ENCODE results near the gene ZNF28.
"Not testable (repeated sequence)": the region's sequence is repeated elsewhere in the genome, so short reads cannot be mapped to it uniquely, and the experiment has no call there.

ZNF28 gene

DNA sequence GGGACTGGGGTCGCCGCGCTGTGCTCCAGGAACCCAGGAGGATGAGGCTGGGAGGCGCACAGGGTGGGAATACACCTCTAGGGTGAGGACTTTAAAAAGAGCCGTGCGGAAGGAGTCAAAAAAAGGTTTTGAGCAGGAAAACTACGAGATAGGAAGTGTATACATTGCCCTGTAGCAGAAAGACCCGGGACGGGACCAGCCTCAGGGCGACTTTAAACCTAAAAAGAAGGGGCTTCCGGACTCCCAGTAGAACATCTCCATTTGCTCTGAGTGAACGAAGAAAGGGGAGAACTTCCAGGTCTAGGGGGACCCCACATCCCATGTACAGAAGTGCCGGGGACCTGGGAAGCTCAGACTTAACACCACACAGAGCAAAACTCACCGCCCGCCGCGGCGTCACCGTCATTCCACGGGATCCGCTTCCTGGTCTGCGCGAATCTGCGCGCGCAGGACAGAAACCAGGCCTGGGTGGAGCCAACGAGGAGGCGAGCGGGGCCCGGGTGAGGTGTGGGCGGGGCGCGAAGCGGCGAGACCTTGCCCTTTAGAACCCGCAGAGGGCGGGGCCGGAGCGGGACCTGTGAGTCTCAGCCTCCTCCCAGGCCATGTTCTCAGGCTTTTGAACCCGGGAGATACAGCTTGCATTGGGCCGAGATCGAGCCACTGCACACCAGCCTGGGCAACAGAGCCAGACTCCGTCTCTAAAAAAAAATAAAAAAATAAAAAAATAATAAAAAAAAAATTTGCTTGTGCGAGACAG is at the start of gene ZNF28:
ZNF28 (minus strand) TSS at position 430 of the 757 bp plus-strand sequence. CDS start 3,675 bp downstream, outside the sequence.
- DNase-seq = peak; percentile 71
- Mint-ChIP-seq H3K4me1 (peaks cover 27% of the 10 kb centered on the region), H3K36me3 (peaks cover 41% of the 10 kb centered on the region), H3K27ac (peak within 1 kb of the TSS; percentile 82), H3K4me3 (peak within 1 kb of the TSS; percentile 88), H3K9me3 (peaks cover 34% of the 10 kb centered on the region)
- H3K27me3 Mint-ChIP-seq, CTCF ChIA-PET: not testable (repeated sequence)

DNA sequence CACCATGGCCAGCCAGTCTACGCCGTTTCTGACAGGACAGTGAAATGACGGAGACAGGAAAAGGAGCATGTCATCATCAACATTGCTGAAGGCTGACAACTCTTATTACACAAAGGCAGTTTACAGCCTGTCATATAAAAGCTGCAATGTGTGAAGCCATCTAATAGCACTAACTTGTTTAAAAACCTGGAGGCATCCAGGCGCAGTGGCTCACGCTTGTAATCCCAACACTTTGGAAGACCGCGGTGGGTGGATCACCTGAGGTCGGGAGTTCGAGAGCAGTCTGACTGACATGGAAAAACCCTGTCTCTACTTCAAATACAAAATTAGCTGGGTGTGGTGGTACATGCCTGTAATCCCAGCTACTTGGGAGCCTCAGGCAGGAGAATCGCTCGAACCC is 46.6 kb upstream of the ZNF28 start:
- H3K36me3 Mint-ChIP-seq, DNase-seq, CTCF ChIA-PET, H3K4me3 Mint-ChIP-seq, H3K4me1 Mint-ChIP-seq, H3K27ac Mint-ChIP-seq, H3K27me3 Mint-ChIP-seq: not testable (repeated sequence)
- peaks cover 40% of the 10 kb centered on the region for H3K9me3 Mint-ChIP-seq

DNA sequence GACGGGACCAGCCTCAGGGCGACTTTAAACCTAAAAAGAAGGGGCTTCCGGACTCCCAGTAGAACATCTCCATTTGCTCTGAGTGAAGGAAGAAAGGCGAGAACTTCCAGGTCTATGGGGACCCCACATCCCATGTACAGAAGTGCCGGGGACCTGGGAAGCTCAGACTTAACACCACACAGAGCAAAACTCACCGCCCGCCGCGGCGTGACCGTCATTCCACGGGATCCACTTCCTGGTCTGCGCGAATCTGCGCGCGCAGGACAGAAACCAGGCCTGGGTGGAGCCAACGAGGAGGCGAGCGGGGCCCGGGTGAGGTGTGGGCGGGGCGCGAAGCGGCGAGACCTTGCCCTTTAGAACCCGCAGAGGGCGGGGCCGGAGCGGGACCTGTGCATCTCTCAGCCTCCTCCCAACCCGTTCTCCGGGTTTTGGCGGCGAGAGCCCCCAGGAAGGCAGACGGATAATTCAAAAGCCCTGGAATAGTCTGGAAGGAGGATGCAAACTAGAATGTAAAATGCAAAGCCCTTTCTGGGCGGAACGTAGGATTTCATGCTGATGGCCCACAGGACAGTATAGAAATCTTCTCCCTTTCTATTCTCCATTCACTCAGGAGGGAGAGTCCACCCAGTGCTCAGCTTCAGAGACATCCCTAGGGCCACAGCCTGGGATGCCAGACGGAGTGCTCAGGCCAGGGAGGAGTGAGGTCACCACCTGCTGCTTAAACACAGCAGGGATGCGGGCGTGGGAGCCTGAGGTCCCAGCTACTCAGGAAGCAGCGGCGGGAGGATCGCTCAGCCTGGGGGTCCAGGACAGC is 36.2 kb upstream of the ZNF28 start, which contains the start of gene ZNF468:
ZNF468 (minus strand) TSS at position 242 of the 814 bp plus-strand sequence. CDS start 3,347 bp downstream, outside the sequence.
- Mint-ChIP-seq H3K4me3 (peak within 1 kb of the TSS; percentile 90), H3K27ac (peak within 1 kb of the TSS; percentile 88), H3K36me3 (peaks cover 46% of the 10 kb centered on the region), H3K9me3 (peaks cover 39% of the 10 kb centered on the region), H3K4me1 (peaks cover 26% of the 10 kb centered on the region)
- peak; percentile 80 for DNase-seq
- H3K27me3 Mint-ChIP-seq, CTCF ChIA-PET: not testable (repeated sequence)

DNA sequence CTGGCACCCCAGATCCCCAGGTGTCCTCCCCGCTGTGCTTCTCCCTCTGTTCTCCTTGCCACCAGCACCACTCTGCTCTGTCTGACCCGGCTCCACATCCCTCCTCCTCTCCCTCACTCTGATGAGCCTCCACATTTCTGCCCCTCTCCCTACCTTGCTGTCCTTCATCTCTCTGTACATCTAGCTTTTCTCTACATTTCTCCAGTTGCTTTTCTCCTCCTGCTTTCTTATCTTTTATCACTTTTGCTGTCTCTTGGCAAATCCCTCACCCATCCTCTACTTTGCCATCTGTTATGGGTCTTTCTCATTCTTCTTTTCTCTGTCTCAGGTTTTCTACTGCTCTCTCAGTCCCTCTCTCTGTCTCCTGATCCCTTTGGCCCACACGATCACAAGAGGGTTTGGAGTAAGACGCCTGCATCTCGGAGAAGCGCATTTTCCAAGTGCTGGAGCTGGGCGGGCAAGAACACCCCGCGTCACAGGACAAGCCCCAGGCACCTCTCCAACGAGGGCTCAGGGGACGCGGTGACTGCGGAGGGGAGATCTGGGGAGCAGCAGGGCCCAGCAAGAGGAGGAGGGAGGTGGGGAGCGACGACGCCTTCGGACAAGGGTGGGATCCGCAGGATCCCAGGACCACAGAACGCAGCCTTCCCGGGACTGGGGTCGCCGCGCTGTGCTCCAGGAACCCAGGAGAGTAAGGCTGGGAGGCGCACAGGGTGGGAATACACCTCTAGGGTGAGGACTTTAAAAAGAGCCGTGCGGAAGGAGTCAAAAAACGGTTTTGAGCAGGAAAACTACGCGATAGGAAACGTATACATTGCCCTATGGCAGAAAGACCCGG is 35.3 kb upstream of the ZNF28 start:
- peak overlapping the region; percentile 90 for H3K4me3 Mint-ChIP-seq
- H3K27me3 Mint-ChIP-seq, DNase-seq, CTCF ChIA-PET: not testable (repeated sequence)
- H3K27ac Mint-ChIP-seq = peak overlapping the region; percentile 88
- H3K36me3 Mint-ChIP-seq = peaks cover 52% of the 10 kb centered on the region
- H3K4me1 Mint-ChIP-seq = peaks cover 26% of the 10 kb centered on the region
- H3K9me3 Mint-ChIP-seq = peaks cover 33% of the 10 kb centered on the region

DNA sequence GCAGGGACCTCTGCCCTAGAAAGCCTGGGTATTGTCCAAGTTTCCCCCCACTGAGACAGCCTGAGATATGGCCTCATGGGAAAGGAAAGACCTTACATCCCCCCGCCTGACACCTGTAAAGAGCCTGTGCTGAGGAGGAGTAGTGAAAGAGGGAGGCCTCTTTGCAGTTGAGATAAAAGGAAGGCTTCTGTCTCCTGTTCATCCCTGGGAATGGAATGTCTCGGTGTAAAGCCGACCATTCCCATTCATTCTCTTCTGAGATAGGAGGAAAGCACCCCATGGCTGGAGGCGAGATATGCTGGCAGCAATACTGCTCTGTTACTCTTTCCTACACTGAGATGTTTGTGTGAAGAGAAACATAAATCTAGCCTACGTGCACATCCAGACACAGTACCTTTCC is 25.9 kb upstream of the ZNF28 start:
- H3K4me3 Mint-ChIP-seq, DNase-seq, H3K27me3 Mint-ChIP-seq, CTCF ChIA-PET, H3K4me1 Mint-ChIP-seq, H3K27ac Mint-ChIP-seq: not testable (repeated sequence)
- Mint-ChIP-seq H3K36me3 (peaks cover 92% of the 10 kb centered on the region), H3K9me3 (peaks cover 51% of the 10 kb centered on the region)

DNA sequence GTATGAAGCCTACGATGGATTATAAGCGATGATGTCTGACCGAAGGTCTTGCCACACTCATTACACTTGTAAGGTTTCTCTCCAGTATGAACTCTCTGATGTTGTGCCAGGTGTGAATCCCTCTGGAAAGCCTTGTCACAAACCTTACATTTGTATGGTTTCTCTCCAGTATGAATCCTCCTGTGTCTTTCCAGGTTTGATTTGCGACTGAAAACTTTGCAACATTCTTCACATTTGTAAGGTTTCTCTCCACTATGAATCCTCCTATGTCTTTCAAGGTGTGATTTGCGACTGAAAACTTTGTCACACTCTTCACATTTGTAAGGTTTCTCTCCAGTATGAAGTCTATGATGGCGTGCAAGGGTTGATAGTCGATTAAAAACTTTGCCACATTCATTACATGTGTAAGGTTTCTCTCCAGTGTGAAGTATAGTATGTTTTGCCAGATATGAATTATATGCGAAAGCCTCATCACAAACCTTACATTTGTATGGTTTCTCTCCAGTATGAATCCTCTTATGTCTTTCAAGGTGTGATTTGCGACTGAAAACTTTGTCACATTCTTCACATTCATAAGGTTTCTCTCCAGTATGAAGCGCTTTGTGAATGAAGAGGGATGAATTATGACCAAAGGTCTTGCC is 19.5 kb upstream of the ZNF28 start:
- H3K4me1 Mint-ChIP-seq, H3K27ac Mint-ChIP-seq, DNase-seq, H3K27me3 Mint-ChIP-seq, CTCF ChIA-PET, H3K4me3 Mint-ChIP-seq: not testable (repeated sequence)
- H3K9me3 Mint-ChIP-seq = peaks cover 78% of the 10 kb centered on the region
- H3K36me3 Mint-ChIP-seq = peaks cover 89% of the 10 kb centered on the region

DNA sequence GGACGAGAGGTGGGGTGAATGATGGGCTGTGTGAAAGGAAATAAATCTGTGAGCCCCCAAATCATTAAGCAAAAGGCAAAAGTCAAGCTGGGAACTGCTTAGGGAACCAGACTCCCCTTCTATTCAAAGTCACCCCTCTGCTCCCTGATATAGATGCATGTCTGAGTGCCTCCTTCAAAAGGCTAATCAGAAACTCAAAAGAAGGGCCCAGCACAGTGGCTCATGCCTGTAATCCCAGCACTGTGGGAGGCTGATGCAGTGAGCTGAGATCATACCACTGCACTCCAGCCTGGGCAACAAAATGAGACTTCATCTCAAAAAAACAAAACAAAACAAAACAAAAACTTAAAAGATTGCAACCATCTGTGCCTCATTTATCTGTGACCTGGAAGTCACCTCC is 12.9 kb upstream of the ZNF28 start:
- H3K4me3 Mint-ChIP-seq, H3K4me1 Mint-ChIP-seq, H3K27ac Mint-ChIP-seq, DNase-seq, H3K27me3 Mint-ChIP-seq, CTCF ChIA-PET: not testable (repeated sequence)
- Mint-ChIP-seq H3K9me3 (peaks cover 64% of the 10 kb centered on the region), H3K36me3 (peaks cover 40% of the 10 kb centered on the region)

DNA sequence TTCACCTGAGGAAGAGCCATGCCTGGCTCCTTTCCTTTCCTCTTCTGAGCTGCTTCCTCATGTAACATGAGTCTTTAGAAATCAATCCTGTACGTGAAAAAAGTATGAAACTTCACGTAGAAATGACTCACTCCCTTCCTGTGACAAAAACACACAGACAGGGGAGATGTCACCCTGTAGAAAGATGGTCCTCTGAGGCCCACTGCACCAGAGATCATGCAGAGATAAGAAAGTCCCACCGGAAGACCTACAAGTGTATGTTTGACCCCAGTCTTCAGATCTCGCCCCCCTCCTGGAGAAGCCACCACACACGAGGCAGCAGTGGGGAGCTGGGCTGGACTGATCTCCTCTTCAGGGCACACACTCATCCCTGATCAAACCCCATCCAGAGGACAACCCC is 12.1 kb upstream of the ZNF28 start:
- Mint-ChIP-seq H3K9me3 (peaks cover 59% of the 10 kb centered on the region), H3K36me3 (peaks cover 34% of the 10 kb centered on the region)
- H3K27me3 Mint-ChIP-seq, CTCF ChIA-PET, H3K4me3 Mint-ChIP-seq, H3K27ac Mint-ChIP-seq, DNase-seq, H3K4me1 Mint-ChIP-seq: not testable (repeated sequence)

DNA sequence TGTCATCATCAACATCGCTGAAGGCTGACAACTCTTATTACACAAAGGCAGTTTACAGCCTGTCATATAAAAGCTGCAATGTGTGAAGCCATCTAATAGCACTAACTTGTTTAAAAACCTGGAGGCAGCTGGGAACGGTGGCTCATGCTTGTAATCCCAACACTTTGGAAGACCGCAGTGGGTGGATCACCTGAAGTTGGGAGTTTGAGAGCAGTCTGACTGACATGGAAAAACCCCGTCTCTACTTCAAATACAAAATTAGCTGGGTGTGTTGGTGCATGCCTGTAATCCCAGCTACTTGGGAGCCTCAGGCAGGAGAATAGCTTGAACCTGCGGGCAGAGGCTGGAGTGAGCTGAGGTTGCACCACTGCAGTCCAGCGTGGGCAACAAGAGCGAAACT is 8.4 kb upstream of the ZNF28 start:
- H3K4me3 Mint-ChIP-seq, H3K27ac Mint-ChIP-seq, CTCF ChIA-PET, DNase-seq, H3K27me3 Mint-ChIP-seq, H3K4me1 Mint-ChIP-seq: not testable (repeated sequence)
- Mint-ChIP-seq H3K9me3 (peaks cover 46% of the 10 kb centered on the region), H3K36me3 (peaks cover 13% of the 10 kb centered on the region)

DNA sequence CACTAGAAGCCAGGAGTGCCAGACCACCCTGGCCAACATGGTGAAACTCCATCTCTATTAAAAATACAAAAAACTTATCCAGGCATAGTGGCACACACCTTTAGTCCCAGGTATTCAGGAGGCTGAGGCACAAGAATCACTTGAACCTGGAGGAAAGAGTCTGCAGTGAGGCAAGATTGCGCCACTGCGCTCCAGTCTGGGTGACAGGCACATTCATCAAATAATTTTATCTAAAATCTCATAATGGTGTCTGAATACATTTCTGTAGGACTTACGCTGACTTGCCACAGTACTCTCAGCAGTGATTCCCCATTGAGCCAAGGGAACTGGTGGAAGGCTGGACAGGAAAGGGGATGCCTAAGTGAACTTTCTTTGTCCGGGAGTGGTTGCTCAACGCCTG is 4.3 kb upstream of the ZNF28 start:
- H3K4me1 Mint-ChIP-seq = peaks cover 9% of the 10 kb centered on the region
- peaks cover 39% of the 10 kb centered on the region for H3K9me3 Mint-ChIP-seq
- H3K36me3 Mint-ChIP-seq = peaks cover 10% of the 10 kb centered on the region
- CTCF ChIA-PET = no interaction called here
- no peak overlapping the region for H3K27ac Mint-ChIP-seq
- DNase-seq = no peak
- no peak overlapping the region for H3K4me3 Mint-ChIP-seq
- H3K27me3 Mint-ChIP-seq = no peaks in the 10 kb centered on the region

DNA sequence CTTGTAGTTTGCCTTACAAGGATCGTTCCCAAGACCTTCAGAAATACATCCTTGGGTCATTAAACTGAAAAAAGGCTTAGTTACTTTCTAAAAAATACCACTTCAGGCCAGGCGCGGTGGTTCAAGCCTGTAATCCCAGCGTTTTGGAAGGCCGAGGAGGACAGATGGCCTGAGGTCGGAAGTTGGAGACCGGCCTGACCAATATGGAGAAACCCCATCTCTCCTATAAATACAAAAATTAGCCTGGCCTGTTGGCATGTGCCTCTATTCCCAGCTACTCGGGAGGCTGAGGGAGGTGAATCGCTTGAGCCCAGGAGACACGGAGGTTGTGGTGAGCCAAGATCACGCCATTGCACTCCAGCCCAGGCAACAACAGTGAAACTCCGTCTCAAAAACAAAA is 2.2 kb upstream of the ZNF28 start:
- no peak overlapping the region for H3K4me3 Mint-ChIP-seq
- H3K9me3 Mint-ChIP-seq = peaks cover 36% of the 10 kb centered on the region

DNA sequence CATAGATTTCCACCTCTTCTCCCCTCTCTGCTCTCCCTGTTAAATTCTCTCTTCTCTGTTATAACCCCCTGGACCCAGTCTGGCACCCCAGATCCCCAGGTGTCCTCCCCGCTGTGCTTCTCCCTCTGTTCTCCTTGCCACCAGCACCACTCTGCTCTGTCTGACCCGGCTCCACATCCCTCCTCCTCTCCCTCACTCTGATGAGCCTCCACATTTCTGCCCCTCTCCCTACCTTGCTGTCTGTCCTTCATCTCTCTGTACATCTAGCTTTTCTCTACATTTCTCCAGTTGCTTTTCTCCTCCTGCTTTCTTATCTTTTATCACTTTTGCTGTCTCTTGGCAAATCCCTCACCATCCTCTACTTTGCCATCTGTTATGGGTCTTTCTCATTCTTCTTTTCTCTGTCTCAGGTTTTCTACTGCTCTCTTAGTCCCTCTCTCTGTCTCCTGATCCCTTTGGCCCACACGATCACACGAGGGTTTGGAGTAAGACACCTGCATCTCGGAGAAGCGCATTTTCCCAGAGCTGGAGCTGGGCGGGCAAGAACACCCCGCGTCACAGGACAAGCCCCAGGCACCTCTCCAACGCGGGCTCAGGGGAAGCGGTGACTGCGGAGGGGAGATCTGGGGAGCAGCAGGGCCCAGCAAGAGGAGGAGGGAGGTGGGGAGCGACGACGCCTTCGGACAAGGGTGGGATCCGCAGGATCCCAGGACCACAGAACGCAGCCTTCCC is 795 bp downstream of the ZNF28 start:
- Mint-ChIP-seq H3K4me1 (peaks cover 27% of the 10 kb centered on the region), H3K4me3 (peak overlapping the region; percentile 88), H3K27ac (peak overlapping the region; percentile 82), H3K9me3 (peaks cover 33% of the 10 kb centered on the region), H3K36me3 (peaks cover 48% of the 10 kb centered on the region)
- H3K27me3 Mint-ChIP-seq, CTCF ChIA-PET: not testable (repeated sequence)
- DNase-seq = peak; percentile 39

More for the DNA sequence above, 2.2 kb upstream of the ZNF28 start:
- DNase-seq = no peak
- H3K36me3 Mint-ChIP-seq = peaks cover 23% of the 10 kb centered on the region
- peaks cover 22% of the 10 kb centered on the region for H3K4me1 Mint-ChIP-seq
- no peaks in the 10 kb centered on the region for H3K27me3 Mint-ChIP-seq
- H3K27ac Mint-ChIP-seq = no peak overlapping the region
- CTCF ChIA-PET = no interaction called here

DNA sequence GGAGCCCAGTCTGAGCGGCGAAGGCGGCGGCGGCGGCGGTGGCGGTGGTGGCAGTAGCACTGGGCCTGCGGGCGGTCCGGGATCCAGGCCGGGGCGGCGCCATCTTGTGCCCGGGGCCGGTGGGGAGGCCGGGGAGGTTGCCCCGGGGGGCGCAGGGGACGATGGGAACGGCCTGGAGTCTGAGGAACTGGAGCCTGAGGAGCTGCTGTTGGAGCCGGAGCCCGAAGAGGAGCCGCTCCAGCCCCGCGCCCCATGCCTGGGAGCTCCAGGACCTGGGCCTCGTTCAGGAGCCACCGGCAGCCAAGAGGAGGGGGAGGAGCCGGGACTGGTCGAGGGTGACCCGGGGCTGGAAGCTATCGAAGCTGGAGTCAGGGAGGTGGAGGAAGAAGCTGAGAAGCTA is 11.6 kb downstream of the ZNF28 start:
- H3K27me3 Mint-ChIP-seq = no peaks in the 10 kb centered on the region
- H3K4me3 Mint-ChIP-seq = no peak overlapping the region
- no peak overlapping the region for H3K27ac Mint-ChIP-seq
- DNase-seq = no peak
- H3K4me1 Mint-ChIP-seq = no peaks in the 10 kb centered on the region
- CTCF ChIA-PET = no interaction called here
- H3K9me3 Mint-ChIP-seq = peaks cover 50% of the 10 kb centered on the region
- H3K36me3 Mint-ChIP-seq = peaks cover 67% of the 10 kb centered on the region

Data from activated naive CD4-positive, alpha-beta T cell treated with anti-CD3 and anti-CD28 coated beads, Interleukin-2, amount 10 ng/mL, durations not matched to agents 7 days and 5 days (primary cell).